ENCODE data around the gene OR2C3.
"Not testable (repeated sequence)": the region's sequence is repeated elsewhere in the genome, so short reads cannot be mapped to it uniquely, and the experiment has no call there.

Gene OR2C3

DNA sequence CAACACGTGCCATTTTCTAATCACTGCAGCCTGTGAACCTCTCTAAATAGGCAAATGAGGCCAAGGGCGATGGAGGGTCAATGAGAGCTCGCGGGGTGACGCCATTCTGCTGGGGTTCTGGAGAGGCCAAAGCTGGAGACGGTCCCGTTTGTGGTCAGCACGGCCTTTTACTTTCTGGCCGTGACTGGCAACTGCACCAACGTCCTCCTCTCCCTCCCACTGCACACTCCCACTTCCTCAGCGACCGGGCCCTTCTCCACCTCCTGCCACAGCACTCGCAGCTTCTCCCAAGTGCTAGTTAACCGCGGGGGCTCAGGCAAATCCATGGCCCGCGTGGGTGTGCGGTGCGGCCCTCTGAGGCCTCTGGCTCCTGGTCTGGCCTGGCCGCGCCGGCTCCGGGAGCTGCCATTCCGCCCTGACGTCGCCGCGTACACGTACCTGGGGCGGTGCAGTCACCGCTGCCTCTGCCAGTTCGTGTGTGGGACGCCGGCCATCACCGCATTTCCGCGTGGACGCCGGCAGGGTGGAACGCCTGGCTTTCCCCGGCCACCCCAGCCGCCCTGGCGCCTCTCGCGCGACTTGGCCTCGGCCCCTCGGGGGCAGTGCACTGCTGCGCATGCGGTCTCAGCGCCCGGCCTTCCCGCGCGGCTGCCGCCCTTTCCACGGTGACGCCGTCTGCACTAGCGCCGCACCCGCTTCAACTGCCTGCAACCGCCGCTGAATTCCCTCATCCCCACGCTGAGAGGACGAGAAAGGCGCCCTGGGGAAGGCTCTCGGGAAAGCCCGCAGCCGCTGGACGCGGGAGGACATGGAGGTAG is 18.2 kb downstream of the OR2C3 start:
- DNase-seq = no peak

GRCh38 chr1:247506831-247507230 is 29.4 kb downstream of the OR2C3 start:
- DNase-seq = no peak

- no peak for DNase-seq
Observed at GRCh38 chr1:247500865-247501264, 35.4 kb downstream of the OR2C3 start.

DNA sequence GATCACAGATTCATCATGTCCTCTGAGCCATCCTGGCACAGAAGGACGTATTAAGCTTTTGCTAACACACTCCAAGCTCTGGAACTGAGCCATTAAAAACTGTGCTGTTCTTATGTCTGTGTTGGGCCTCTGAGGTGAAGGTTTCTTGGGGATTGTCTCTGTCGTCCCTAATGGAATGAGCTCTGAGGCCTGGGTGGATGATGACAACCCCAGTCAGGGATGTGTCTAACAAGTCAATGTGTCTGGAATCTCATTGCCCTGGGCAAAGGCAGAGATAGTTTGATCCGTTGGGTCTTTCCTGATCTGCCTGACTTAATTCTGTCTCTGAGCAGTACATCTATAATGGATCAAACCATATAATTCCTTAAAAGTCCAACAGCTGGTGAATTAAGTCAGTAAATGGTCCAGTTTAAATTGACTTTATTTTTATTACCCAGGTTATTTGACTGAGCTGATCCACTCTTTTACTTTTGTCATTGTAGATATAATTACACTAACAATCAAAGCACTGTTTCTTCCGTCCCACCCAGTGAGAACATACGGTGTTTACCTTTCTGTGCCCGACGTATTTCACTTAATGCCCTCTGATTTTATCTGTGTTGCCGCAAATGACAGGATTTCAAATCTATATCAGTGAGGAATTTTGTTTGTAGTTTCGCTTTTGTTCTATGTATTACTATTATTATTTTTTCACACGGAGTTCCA is 39.5 kb downstream of the OR2C3 start:
- no peak for DNase-seq

DNA sequence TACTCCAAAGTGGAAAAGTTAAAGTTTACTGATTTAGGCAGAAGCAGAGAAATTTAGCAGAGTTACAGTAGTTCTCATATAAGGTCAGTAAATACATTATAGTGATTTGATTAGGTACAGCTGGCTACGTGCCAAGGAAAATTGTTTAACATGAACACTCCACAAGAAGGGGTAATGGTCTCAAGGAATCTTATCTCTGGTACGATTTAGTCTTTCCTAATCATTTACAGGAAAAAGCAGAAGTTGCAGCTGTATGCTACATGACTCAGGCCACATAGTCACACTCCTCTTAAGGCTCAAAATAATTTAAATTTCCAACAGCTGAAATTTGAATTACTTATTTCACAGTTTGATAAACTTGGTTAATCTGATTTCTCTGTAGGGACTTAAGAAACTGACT is 41.5 kb downstream of the OR2C3 start:
- DNase-seq = no peak

DNA sequence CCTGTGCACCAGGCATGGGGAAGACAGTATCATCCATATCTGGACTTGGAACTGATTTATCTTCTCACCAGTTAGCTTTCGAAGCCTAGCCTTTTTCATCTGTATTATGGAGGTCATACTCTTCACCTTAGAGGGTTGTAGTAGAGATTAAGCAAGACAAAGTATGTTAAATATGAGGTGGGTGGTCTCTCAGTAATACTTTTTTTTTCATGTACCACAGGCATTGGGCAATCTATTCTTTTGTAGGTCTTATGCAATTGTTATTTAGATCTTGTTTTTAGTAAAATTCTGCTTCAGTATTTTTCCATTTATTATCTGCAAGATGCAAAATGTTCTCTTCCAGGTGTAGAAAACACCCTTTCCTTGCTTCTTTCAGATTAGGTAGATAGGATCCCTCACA is 43.1 kb downstream of the OR2C3 start:
- DNase-seq = no peak

DNA sequence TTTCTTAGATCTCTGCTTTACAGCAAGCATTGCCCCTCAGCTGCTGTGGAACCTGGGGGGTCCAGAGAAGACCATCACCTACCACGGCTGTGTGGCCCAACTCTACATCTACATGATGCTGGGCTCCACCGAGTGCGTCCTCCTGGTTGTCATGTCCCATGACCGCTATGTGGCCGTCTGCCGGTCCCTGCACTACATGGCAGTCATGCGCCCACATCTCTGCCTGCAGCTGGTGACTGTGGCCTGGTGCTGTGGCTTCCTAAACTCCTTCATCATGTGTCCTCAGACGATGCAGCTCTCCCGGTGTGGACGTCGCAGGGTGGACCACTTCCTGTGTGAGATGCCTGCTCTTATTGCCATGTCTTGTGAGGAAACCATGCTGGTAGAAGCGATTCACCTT is 44.9 kb downstream of the OR2C3 start:
- no peak for DNase-seq

GRCh38 chr1:247487057-247487456 is 49.2 kb downstream of the OR2C3 start:
- DNase-seq = peak in 1 of 2 experiments; percentile 30

GRCh38 chr1:247482747-247483146 is 53.5 kb downstream of the OR2C3 start:
- DNase-seq = no peak

DNA sequence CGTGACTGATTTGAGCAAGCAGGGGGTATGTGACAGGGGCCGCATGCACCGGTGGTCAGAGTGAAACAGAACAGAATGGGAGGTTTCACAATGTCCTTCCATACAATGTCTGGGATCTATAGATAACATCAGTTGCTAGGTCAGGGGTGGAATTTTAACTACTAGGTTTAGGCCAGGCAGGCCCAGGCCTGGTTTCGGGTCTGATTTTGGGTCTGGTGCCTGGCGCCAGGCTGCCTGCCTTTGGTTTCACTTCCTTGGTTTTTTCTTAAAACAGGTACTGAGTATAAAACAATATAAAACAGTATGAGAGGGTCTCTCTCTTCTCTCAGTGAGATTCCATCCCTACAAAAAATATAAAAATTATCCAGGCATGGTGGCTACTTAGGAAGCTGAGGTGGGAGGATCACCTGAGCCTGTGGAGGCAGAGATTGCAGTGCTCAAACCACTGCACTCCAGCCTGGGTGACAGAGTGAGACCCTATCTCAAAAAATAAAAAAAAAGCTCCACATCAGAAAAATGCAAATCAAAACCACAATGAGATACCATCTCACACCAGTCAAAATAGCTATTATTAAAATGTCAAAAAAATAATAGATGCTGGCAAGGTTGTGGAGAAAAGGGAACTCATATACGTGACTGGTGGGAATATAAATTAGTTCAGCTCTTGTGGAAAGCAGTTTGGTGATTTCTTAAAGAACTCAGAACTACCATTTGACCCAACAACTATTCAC is 59.7 kb downstream of the OR2C3 start:
- not testable (repeated sequence) for DNase-seq

DNA sequence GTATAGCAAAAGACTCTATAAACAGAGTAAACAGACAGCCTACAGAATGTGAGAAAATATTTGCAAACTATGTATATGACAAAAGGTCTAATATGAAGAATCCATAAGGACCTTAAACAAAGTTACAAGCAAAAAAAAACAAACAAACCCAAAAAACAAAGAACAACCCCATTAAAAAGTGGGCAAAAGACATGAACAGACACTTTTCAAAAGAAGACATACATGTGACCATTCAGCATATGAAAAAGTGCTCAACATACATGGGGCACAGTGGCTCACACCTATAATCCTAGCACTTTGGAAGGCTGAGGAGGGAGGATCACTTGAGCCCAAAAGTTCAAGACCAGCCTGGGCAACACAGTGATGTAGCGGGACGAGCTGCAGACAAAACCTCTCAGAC is 60.4 kb downstream of the OR2C3 start:
- no peak for DNase-seq
